SW480 (cell line): Measurements from ENCODE around the gene MAGIX.
"Not testable (repeated sequence)": the region's sequence is repeated elsewhere in the genome, so short reads cannot be mapped to it uniquely, and the experiment has no call there.

ENCODE experiments used
- DNase-seq: peaks from one replicate; pipeline ENCODE4 v3.0.0-alpha.2; 2016; ENCODE audit warnings: low spot score

MAGIX gene

DNA sequence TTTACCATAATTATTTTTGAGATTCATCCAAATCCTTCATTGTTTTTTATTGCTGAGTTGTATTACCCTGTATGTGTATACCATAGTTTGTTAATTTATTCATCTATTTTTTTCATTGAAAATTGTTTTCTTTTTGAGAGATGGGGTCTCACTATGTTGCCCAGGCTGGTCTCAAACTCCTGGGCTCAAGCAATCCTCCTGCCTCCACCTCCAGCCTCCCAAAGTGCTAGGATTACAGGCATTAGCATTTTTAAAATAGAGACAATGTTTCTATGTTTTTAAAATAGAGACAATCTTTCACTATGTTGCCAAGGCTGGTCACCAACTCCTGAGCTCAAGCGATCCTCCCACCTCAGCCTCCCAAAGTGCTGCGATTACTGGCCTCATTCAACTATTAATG lies 1.6 kb upstream of the MAGIX start:
- DNase-seq, result no peak

GRCh38 chrX:49161632-49162031 lies 926 bp upstream of the MAGIX start:
- no peak for DNase-seq

GRCh38 chrX:49163555-49164419 lies 1.2 kb downstream of the MAGIX start:
- DNase-seq, result peak; percentile 86

DNA sequence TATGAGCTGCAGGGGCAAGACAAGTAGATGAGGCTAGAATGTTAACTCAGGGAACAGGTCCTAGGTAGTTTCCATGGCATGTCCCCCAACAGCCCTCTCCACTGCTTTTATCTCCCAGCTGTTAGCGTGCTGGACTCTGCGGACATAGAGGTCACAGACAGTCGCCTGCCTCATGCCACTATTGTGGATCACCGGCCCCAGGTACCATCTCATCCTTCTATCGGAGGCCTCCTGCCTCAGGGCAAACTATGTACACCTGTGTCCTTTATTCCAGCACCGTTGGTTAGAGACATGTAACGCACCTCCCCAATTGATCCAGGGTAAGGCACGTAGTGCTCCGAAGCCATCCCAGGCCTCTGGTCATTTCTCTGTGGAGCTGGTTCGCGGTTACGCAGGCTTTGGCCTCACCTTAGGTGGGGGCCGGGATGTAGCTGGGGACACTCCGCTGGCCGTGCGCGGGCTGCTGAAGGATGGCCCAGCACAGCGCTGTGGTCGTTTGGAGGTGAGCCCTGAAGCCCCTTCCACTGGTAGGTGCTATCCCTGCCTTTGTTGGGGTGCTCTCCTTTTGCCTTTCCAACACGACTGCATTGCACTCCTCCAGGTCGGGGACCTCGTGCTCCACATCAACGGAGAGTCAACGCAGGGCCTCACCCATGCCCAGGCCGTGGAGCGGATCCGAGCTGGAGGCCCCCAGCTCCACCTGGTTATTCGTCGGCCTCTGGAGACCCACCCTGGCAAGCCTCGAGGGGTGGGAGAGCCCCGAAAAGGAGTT lies 2.2 kb downstream of the MAGIX start:
- DNase-seq, result no peak

DNA sequence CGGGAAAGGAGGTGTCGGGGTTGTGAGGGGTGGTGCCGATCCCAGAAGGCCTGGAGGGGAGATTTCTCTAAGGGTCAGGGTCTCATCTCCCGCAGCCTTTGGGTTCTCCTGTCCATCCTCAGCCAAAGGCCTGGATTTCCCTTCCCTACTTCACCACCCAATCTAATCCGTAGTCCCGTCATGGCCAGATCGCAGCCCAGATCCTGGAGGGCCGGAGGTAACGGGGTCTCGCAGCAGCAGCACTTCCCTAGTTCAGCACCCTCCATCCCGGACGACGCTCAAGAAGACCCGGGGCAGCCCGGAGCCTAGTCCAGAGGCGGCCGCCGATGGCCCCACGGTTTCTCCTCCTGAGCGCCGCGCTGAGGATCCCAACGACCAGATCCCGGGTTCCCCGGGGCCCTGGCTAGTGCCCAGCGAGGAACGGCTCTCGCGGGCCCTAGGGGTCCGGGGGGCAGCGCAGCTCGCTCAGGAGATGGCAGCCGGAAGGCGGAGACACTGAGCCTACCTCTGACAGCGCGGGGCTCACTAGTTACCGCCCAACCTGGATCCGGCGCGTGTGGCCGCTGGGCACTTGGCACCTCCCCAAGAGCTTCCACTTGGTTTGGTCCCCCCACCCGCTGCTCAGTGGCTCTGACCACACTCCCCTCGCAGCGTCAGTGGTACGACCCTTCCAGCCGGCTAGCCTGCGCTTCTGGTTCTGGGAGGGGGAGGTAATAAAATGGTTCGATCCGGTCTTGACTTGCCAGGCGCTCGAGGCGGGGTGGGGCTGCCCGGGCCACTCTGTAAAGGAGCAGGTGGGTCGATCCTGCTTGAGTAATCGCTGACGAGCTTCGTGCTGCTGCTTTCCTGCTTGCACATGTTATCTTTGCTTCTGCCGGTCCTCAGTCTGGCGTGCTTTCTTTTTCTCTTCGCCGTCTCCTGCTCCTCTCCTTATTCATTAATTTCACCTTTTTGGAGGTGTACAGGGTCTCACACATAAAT lies 3.6 kb downstream of the MAGIX start:
- peak; percentile 95 for DNase-seq

DNA sequence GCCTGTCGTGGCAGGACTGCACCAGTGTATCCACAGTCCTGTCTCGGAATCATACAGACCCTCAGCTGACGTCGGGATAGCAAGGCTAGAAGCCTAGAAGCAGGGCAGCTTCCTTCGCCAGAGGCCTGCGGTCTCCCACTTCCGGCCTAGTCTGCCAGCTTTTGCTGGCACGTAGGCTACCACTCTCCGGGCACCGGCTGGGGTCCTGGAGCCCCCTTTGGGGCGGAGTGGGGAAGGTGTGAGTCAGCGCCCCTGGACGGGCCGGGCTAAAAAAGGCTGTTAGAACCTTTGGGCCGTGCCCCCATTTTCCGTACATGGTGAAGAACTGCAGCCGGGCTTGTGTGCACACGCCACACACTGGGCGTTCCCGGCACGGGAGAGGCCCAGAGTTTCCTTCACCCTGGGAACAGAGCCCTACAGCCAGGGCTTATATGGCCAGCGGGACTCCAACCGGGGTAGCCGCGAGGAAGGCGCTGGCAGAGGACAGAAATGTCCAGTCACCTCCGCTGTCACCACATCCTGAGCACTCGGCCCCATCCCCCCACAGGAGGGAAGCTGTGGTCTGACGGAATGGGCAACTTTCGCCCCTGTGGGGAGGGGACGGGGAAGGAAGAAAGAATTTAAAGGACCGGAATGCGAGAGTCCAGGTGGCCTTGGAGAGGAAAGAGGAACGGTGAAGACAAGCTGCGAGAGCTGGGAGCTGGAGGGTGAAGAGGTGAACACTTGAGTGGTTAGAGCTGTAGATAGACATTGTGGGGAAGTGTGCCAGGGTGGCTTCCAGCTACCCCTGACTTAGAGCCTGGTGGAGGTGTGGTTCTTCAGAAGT lies 4.6 kb downstream of the MAGIX start:
- peak; percentile 91 for DNase-seq

DNA sequence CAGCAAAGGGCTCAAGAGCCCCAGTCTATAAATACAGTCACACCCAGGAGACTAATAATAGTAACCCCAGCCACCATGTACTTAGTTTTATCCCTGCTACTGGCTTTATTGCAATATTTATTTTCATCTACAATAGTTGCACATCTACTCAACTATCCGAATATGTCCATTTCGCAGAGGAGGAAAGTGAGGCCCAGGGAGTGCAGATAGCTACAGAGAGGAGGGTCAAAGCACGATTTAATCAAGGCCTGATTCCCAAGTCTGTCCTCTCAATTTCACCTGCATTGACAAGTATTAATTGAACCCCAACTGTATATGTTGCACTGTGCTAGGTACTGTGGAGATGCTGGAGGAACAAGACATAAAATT lies 5.2 kb downstream of the MAGIX start:
- no peak for DNase-seq

GRCh38 chrX:49171752-49172279 lies 9.3 kb downstream of the MAGIX start, which contains the start of gene PLP2:
Gene PLP2, plus strand, starts transcription at chrX:49171898. Its CDS starts 103 bp downstream, at chrX:49172001.
- peak; percentile 67 for DNase-seq

- peak; percentile 82 for DNase-seq
Measured at GRCh38 chrX:49172280-49172780, 9.8 kb downstream of the MAGIX start.

DNA sequence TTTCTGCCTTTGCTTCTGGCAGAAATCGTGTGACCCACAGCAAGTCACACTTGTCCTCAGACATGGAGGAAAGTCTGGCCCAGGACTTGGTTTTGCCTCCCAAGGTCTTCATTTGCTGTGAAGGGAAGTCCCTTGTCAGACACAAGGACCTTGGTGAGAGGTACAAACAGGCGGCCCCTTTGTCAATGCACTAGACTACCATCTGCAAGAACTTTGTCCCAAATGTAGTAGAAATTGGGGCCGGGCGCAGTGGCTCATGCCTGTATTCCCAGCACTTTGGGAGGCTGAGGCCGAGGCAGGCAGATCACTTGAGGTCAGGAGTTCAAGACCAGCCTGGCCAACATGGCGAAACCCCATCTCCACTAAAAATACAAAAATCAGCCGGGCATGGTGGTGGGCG lies 11.0 kb downstream of the MAGIX start:
- not testable (repeated sequence) for DNase-seq

DNA sequence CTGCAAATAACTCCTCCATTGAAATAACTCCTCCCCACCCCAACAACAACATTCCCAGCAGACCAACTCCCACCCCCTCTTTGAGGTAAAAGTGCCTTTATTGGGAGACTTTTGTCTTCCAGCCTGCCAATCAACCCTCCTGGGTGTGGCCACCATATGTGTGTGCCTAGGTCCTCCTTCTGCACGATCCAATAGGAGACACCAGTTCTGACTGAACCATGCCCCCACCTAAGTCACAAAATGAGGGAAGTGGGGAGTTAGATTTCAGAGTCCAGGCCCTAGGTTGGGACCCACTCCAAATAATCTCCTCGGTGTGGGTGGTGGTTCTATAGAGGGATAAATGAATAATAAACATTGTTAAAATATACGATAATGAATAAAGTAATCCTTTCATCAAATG lies 12.2 kb downstream of the MAGIX start:
- no peak for DNase-seq

GRCh38 chrX:49175435-49176274 lies 13.1 kb downstream of the MAGIX start:
- no peak for DNase-seq

DNA sequence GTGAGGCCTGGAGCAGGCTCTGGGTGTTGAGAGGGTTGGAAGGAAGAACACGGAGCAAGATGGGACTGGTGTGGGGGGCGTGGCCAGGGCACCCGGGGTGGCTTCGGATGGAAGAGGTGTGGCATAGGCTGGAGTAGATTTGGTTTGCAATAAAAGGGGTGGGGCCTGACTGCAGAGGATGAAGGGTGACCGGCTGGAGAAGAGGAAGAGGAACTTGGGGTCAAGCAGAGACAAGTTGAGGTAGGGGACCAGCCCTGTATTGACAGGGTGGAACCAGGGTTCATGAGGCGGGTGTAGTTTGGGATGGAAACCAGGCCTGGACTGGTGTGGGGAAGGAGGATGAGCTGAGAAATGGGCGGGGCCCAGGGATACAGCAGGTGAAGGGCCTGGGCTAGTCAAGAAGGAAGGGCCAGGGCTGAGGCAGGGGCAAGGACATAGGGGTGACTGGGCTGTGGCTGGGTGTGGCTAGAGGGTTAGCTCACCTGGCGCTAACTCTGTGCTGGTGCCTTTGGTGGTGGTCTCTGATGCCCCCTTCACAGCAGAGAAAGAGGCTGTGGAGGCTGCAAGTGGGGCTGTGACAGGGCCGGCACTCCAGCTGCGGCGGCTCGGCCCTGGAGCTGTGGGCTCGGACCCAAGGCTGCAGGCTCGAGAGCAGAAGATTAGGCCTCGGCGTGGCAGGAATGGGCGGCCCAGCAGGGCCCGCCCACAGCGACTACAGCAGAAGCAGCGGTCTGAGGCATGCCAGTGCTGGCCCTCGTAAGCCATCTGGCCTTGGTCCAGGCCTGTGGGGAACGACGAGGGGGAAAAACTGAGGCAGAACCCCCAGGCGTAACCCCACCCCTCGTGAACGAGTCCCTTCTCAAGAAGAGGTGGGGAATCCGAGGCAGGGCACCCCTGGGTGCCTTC lies 14.1 kb downstream of the MAGIX start:
- peak; percentile 63 for DNase-seq

GRCh38 chrX:49177338-49177833 lies 14.8 kb downstream of the MAGIX start:
- peak; percentile 46 for DNase-seq

DNA sequence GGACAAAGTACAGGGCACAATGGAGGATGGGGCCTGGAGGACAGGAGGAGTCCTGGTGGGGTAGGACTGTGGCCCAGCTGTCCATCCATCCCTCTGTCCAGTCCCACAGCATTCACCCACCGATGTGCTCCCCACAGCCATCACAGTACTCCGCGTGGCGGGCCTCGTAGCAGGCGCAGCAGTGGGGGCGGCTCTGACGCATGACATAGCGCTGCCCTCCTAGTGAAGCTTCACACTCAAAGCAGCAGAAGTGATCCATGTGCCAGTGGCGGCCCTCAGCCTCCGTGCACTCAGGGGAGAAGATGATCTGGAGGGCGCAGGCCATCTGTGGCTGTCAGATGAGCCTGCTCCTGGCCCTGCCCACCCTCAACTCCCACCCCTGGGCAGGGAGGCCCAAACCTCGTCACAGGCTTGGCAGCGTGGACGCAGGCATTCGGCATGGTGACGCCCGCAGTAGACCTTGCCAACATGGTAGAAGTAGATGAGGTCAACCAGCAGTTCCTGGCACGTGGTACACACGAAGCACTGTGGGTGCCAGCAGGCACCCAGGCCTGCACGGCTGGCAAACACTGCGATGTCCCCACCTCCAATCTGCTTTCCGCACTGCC lies 15.4 kb downstream of the MAGIX start:
- no peak for DNase-seq

- DNase-seq, result no peak
Measured at GRCh38 chrX:49178537-49178936, 16.0 kb downstream of the MAGIX start.

GRCh38 chrX:49179358-49179757 lies 16.8 kb downstream of the MAGIX start:
- no peak for DNase-seq

- no peak for DNase-seq
Measured at GRCh38 chrX:49183701-49184281, 21.2 kb downstream of the MAGIX start.
